ENCODE results near the gene GATA6.

GATA6 gene

GRCh38 chr18:22166069-22166950, 3.1 kb upstream of the GATA6 start:
- peak; percentile 48 for DNase-seq (ENCODE audit: low spot score)

GRCh38 chr18:22167091-22167470, 2.3 kb upstream of the GATA6 start:
- DNase-seq (ENCODE audit: low spot score) = no peak

GRCh38 chr18:22167471-22168241, 1.7 kb upstream of the GATA6 start:
- no peak for DNase-seq (ENCODE audit: low spot score)

GRCh38 chr18:22168360-22168921, 948 bp upstream of the GATA6 start:
- peak; percentile 71 for DNase-seq (ENCODE audit: low spot score)

- DNase-seq (ENCODE audit: low spot score) = no peak
These were observed 566 bp downstream of the GATA6 start for GRCh38 chr18:22169889-22170420.

GRCh38 chr18:22170421-22171257, 1.2 kb downstream of the GATA6 start:
- peak; percentile 43 for DNase-seq (ENCODE audit: low spot score)

- no peak for DNase-seq (ENCODE audit: low spot score)
These were observed 2.1 kb downstream of the GATA6 start for GRCh38 chr18:22171258-22172119.

GRCh38 chr18:22172120-22172582, 2.8 kb downstream of the GATA6 start:
- DNase-seq (ENCODE audit: low spot score) = no peak

- no peak for DNase-seq (ENCODE audit: low spot score)
These were observed 3.2 kb downstream of the GATA6 start for GRCh38 chr18:22172594-22173049.

- DNase-seq (ENCODE audit: low spot score) = no peak
These were observed 4.0 kb downstream of the GATA6 start for GRCh38 chr18:22173221-22173927.

GRCh38 chr18:22173928-22174301, 4.5 kb downstream of the GATA6 start:
- no peak for DNase-seq (ENCODE audit: low spot score)

- DNase-seq (ENCODE audit: low spot score) = no peak
These were observed 5.2 kb downstream of the GATA6 start for GRCh38 chr18:22174341-22175145.

GRCh38 chr18:22175346-22175745, 6.0 kb downstream of the GATA6 start:
- no peak for DNase-seq (ENCODE audit: low spot score)

- DNase-seq (ENCODE audit: low spot score) = no peak
These were observed 7.3 kb downstream of the GATA6 start for GRCh38 chr18:22176420-22177326.

GRCh38 chr18:22177327-22177871, 8.0 kb downstream of the GATA6 start:
- no peak for DNase-seq (ENCODE audit: low spot score)

GRCh38 chr18:22179174-22179573, 9.8 kb downstream of the GATA6 start:
- DNase-seq (ENCODE audit: low spot score) = peak; percentile 65

- DNase-seq (ENCODE audit: low spot score) = no peak
These were observed 10.2 kb downstream of the GATA6 start for GRCh38 chr18:22179631-22180030.

- no peak for DNase-seq (ENCODE audit: low spot score)
These were observed 11.3 kb downstream of the GATA6 start for GRCh38 chr18:22180722-22181121.
